GM19035 (cell line): Measurements from ENCODE around the gene SMIM45.

ENCODE experiments used
- ATAC-seq: cut with Tn5 transposase; IDR thresholded peaks from one replicate; pipeline ENCODE4 v1.9.1; 2021; ENCODE audit not compliant: unreplicated experiment

SMIM45 gene

DNA sequence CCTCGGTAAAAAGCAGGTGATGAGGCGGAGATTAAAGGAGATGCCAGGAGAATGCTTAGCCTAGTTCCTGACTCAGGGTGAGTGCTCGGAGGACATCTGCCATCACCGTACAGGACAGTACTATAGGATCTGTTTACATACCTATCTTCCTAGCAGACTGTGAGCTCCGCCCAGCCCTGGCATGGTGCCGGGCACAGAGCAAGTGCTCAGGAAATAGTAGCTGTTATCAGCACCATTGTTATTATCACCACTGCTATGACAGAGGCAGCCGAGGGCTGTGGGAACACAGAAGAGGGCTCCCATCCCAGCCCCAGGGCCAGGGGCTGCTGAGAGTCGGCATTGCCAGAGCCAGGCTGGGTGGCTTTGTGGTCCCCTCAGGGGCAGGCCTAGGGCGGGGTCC, 16.7 kb downstream of the SMIM45 start:
- no peak for ATAC-seq

DNA sequence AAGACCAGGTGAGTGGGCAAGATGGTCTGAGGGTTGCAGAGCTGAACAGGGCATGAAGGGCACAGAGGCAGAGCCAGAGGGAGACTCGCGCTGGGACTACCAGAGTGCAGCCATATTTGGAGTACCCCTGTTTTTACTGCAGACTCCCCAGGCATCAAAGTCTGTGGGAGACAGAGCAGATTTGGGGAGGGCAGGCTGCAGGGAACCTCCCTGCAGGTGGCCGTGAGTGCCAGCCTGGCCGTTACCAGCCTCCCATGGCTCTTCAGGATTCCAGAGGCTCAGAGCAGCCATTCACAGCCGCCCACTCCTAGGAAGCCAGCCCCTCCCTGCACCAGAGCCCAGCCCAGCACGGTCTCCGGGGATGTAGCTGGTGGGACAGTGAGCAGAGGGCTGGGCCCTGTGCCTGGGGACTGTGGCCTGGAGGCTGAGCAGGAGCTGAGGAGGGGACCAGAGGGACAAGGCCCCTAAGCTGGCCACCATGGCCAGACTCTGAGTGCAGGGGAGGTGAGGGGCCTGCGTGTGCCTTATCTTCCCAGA, 17.2 kb downstream of the SMIM45 start, which contains the start of gene SEPTIN3:
Gene SEPTIN3 (plus strand): TSS at position 334 of the 537 bp plus-strand sequence. CDS start 2,050 bp downstream, outside the sequence.
- ATAC-seq: no peak

DNA sequence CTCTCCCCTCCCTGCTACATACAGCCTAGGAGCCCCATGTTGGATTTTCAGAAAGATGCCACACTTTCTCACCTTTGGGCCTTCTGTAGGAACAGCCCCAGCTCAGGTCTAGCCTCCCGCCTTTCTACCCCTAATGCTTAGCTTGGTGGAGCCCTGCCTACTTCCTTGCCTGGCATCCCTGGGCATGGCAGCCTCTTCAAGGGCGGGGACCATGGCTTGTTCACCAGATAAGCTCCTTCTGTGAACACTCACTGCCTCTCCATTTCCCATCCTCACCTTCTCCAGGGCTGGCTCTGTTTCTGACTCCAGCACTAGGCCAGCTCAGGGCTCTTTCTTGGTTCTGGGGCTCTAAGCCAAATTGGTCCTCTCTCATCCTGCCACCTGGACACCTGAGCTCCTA, 18.7 kb downstream of the SMIM45 start:
- ATAC-seq: no peak

DNA sequence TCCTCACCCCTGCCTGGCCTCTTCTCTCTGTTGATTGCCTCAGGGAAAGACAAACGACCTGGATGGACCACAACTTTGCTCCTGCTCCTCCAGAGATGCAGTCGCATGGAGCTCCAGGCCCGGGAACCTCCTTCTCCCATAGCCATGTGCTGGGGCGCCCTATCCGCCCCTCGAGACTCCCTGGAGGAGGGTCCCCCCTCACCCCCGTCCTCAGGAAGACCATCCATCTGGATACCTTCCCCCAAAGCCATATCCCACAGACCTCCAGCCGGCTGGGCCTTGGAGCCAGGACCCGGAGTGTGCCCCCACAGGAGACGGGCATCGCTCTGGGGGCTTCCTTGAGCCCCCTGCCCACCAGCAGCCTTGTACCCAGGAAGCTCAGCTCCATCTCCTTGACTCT, 19.5 kb downstream of the SMIM45 start:
- ATAC-seq: no peak

DNA sequence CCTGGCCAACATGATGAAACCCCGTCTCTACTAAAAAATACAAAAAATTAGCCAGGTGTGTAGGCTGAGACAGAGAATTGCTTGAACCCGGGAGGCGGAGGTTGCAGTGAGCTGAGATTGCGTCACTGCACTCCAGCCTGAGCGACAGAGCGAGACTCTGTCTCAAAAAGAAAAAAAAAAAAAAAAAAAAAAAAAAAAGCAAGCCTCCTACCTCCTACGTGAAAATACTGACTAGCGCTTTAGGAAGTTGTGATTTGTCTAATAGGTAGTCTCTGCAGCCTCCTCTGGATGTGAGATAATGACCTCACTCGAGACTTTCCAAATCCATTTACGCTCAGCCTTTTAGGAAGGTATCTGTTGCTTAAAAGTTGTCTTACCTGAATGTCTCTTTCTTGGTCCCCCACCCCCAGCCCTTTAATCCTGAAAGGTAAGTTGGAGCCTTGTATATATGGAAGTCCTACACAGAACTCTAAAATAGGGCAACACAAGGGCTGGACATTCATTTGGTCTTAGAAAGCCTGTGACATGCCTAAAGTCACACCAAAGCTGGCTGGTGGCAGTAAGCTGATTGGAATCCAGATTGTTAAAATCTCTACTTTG, 22.8 kb downstream of the SMIM45 start:
- ATAC-seq: no peak

DNA sequence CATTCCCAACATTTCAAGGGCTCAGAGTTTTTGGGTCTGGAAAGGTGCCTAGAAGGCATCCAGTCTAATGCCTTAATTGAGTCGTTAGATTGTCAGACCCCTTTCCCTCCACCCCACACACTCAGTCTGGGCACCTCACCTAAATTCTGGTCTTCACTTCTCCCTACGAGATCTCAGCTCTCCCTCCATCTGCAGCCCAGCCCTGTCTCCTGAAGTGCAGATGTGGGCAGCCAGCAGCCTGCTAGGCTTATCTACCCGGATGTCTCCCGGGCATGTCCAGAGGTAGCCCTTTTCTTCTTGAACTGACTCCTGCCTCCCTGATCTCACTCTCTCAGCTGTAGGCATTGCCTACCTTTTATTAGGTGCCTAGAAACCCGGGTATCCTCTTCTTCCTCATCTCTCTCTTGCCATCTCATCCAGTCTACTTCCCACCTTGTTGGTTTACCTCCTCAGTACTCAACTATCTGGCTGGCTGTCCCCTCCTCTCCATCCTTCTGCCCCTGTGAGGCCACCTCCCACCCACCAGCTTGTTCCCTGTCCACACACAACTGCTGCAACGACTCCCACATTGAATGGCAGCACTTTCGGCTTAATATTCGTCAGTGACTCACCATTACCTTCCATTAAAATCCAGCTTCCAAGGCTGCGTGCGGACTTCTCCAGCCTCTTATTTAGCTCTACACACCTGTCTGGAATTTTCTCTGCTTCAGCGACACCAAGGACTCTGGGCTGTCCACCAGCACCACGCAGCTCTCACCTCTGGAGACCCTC, 23.5 kb downstream of the SMIM45 start:
- no peak for ATAC-seq

DNA sequence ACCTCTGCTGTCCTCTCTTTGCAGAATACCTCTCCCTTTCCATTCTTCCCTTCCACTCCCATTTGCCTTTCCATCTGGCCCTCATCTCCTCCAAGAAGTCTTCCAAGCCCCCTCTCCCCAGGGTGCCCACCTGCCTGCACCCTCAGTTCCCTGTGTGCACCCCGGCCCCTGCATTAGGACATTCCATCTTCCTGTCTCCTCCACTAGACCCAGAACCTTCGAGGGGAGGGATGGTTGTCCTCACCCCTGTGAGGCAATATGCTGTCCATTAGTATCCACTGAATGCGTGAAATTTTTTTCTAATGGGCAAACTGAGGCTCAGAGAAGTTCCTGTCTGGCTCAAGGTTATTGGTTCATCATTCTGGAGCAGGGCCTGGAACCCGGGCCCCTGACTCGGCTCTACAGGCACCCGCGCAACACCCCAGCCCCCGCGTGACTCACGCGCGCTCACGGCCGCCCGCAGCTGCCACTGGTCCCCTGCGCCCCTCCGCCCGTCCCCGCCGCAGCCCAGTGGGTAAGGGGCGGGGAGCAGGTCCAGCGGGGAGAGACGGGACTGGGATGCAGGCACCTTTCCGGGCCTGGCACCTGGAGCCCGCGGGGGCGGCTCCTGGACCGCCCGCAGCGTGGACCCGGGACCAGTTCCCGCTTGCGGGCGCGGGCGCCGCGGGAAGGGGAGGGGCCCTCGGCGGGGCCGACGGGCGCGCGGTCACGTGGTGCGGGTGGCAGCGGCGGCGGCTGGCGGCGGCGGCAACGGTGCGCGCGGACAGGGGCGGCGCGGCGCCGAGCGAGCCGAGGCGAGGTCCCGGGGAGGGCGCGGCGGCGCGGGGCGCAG, 24.3 kb downstream of the SMIM45 start:
- ATAC-seq: no peak

DNA sequence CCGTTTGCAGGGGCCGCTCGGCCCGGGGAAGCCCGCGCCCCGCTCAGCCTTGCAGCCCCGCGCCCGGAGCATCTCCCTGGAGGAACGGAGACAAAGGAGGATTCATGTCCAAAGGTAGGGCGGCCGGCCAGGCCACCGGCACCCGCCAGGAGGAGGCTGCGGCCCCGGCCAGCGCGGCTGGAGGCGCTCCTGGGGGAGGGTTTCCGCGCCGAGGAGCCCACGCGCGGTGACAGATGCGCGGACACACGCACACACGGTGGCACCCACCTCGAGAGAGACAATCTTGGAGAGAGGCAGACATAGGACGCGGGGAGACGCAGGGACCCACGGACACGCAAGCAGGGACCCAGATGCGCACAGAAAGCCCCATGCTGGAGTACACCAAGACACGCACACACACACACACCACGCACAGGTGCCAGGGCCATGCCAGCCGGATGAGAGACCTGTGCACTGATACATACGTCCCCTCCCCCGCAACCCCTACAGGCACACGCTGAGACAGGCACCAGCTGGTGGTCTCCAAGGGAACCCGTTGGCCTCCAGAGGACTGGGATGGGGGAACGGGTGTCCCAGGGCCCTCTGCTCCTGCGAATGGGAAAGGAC, 25.1 kb downstream of the SMIM45 start:
- no peak for ATAC-seq

DNA sequence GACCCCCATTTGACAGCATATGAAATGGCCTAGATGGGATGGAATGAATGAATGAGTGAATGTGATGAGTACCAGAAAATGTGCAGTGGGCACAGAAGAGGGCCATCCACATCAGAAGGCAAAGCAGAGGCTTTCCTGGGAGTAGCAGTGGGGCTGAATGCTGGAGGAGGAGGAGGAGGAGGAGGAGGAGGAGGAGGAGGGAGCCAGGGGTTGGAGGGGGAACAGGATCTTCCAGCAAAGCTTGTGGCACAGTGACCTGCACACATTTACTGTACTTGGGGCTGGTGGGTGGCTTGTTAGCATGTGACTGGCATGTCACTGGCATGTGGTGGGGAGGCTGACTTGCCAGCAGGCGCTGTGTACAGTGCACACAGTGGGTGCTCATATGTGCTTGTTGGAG, 26.8 kb downstream of the SMIM45 start:
- ATAC-seq: no peak

DNA sequence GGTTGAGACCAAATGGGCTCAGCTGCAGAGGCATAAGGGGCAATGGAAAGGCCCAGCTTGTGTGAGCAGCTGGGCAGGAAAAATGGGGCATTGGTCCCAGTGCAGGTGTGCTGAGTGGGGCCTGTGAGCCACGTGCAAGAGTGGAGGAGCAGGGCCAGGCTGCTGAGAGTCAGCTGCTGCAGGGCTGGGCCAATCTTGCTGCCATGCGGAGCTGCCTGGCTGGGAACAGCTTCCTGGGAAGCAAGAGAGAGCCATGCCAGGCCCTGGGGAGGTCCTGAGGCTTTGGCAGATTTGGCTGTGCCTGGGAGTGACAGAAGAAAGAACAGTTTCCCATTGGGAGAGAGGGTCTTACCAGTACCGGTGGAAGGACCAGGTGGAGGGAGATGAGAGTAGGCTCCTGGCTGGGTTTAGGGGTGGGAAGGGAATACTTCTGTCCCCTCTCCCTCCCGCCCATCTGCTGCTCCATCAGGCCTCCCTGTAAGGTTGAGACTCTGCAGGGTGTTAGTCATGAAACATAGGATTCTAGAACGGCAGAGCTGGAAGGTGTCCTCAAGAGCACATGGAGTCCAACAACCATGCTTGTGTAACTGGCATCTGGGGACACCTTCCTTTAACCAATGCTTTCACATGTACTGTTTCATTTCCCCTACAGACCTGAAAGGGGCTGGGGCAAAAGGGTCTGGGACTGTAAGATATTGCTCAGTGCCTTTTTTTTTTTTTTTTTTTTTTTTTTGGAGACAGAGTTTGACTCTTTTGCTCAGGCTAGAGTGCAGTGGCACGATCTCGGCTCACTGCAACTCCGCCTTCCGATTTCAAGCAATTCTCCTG, 27.7 kb downstream of the SMIM45 start:
- ATAC-seq: no peak

DNA sequence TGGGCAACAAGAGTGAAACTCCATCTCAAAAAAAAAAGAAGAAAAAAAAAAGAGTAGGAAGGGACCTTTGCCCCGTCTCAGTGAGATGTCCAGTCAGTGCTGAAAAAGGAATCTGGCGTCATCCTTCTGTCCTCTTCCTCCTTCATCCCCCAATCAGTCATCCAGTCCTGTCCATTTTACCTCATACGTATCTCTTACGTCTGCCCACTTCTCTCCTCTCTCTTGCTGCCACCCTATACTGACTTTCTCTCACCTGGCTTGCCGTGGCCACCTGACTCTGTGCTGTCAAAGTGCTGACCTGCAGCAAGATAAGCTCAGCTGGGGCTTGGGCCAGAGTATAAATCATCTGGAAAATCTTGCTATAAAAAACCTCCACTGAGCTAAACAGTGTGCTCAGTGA, 30.9 kb downstream of the SMIM45 start:
- ATAC-seq: no peak

DNA sequence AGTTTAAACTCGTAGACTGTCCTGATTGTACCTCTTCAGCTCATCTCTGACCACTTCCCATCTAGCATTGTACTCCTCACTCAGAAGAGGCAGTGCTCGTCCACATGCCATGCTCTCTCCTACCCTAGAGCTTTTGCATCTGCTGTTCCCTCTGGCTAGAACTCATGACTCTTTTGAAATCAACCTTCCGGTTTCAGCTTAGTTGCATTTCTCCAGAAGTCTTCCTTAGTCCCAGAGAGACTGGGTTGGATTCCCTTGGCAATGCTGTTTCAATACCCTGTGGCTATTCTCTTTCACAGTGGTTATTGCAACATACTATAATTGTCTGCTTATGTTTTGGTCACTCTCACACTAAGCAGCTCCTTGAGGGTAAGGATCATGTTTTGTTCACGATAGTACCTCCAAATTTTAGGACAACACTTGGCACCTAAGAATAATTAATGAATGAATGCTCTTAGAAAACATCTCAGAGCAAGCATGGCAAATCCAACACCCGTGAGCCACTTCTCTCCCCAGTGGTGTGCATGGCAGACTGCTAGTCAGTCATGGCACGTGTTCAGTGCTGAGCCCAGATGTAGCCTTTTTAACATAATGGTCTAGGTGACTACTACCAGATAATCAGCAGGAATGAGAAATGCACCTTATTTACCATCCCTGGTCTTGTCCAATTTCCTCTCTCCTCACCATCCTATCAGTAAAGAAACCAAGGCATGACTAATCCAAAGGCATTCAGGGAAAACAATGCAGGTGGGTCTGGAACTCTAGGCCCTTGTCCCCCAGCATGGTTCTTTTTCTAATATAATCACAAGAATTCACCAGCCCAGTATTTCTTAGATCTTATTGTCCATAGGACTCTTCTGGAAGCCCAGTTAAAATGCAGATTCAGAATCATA, 31.8 kb downstream of the SMIM45 start:
- no peak for ATAC-seq

DNA sequence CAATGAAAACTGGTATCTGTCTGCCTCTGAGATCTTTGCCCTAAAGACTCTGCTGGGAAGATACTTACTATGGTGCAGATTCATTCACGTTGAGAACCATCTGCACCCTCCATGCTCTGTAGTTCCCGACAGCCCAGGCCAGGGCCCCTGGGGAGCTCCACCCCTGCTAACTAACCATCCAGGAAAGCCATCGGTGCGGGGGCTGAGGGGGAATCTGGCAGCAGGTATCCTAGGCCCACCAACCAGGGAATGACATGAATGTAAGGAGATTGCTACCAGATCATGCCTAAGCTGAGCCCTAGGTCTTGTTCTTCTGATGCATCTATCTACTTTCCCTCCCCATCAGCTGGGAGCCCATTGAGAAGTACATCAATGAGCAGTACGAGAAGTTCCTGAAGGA, 35.3 kb downstream of the SMIM45 start:
- no peak for ATAC-seq

DNA sequence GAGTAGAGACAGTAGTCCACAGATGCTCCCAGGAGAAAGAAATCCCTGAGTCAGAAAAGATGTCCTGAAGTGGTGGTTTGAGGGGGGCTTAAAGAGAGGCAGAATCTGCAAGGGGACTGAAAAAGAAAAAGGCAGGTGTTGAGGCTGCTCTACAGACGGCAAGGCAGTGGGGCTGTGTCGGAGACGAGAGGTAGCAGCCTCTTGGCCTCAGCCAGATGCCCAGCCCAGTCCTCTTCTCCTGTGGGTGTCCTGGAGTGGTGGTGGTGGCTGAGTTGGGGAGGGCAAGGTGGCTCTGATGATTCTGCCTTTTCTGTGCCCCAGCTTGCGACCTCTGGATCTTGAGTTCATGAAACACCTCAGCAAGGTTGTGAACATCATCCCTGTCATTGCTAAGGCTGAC, 37.3 kb downstream of the SMIM45 start:
- ATAC-seq: no peak

DNA sequence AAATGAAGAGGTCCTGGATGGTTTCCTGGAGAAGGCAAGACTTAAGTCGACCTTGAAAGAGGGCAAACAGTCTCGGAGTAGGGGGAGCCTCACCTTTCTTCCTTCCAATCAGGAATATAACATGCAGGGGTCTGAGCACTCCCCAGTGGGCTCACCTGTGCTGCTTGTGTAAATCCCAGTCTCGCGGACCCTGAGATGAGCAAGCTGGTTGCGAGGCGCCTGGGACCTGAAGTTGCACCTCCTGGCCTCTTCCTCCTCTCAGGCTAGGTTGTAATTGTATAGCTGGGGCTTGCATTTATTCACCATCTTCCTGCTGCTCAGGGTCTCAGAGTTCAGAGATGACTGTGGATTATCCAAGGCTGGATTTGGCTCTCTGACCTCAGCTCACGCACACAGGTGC, 39.2 kb downstream of the SMIM45 start:
- ATAC-seq: no peak

DNA sequence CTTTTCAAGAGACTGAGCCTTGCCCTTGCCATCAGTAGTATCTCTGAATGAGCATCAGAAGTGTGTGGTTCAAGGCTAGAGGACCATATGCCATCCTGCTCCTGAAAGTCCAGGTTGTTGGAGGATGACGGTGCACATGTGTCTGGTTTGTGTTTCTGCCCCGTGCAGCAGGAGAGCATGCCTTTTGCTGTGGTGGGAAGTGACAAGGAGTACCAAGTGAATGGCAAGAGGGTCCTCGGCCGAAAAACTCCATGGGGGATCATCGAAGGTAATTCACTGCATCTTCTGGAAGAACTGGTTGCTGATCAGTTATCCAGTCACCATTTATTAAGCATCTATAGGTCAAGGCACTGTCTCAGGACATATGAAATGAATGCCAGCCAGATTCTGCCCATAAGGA, 40.5 kb downstream of the SMIM45 start:
- ATAC-seq: no peak

DNA sequence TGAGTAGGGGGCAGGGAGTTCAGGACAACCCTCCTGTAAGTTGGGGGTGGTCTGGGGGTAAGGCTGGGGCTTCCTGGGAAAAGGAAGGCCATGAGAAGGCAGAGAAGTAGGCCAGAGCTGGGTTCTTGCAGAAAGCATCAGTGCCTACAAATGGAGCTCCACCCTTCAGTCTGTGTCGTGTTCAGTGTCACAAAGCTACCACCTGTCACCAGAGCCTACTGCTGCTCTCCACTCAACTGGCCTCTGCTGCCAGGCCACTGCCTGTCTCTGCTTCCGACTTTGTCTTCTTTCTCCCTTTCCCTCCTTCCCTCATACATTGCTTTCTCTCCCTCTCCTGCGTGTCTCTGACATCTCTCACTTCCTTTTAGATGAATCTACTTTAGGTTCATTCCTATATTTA, 43.3 kb downstream of the SMIM45 start:
- no peak for ATAC-seq

DNA sequence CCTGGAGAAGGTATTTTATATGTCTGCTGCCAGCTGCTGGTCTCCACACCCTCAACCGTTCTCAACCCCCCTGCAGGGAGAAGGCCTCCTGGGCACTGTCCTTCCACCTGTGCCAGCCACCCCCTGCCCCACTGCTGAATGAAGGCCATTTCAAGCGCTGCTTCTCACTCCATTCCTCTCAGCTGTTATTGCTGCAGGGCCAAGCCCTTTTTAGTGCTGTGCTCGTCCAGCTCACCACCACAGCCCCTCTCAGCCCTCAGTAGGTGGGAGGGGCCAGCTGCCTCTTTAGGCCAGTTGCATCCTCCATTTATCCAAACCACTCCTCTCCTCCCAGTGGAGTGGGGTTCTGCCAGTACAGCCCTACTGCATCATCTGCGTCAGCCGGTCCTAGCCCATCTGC, 44.9 kb downstream of the SMIM45 start:
- no peak for ATAC-seq
